T-helper 2 cell (primary cell): ENCODE results near the gene PHIP.
"Not testable (repeated sequence)": the region's sequence is repeated elsewhere in the genome, so short reads cannot be mapped to it uniquely, and the experiment has no call there.

ENCODE experiments used
- DNase-seq, 5 experiments: peaks; one replicate each; pipeline versions ENCODE4 v3.0.0 to v3.0.0-alpha.2; 2012 to 2022

PHIP gene

DNA sequence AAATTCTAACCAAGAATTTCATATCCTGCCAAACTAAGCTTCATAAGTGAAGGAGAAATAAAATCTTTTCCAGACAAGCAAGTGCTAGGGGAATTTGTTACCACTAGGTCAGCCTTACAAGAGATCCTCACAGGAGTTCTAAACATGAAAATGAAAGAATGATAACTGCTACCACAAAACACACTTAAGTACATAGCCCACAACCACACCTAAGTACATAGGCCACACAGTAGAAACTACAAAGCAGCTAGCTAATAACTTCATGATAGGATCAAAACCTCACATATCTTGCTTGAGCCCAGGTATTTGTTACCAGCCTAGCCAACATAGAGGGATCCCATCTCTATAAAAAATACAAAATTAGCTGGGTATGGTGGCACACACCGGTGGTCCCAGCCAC is 160.3 kb downstream of the PHIP start:
- peak in 1 of 5 experiments; percentile 26 for DNase-seq

DNA sequence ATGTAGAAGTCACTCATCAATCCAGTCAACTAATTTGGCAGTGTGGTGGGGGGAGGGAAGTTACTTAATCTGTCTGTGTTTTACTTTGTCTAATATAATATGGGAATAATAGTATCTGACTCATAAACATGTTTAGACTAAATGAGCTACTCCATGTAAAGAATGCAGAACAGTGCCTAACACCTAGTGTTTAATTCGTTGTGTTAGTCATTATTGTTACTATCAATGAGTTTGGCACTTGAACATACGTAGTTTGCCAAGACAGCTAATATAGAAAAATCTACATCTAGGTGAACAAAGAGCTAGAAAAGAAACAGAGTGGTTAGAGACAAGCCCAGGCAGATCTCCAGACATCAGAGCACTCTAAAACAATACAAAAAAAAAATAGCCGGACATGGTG is 161.6 kb downstream of the PHIP start:
- DNase-seq, result no peak

- DNase-seq, result no peak
Measured at GRCh38 chr6:78911218-78911940, 166.7 kb downstream of the PHIP start.

DNA sequence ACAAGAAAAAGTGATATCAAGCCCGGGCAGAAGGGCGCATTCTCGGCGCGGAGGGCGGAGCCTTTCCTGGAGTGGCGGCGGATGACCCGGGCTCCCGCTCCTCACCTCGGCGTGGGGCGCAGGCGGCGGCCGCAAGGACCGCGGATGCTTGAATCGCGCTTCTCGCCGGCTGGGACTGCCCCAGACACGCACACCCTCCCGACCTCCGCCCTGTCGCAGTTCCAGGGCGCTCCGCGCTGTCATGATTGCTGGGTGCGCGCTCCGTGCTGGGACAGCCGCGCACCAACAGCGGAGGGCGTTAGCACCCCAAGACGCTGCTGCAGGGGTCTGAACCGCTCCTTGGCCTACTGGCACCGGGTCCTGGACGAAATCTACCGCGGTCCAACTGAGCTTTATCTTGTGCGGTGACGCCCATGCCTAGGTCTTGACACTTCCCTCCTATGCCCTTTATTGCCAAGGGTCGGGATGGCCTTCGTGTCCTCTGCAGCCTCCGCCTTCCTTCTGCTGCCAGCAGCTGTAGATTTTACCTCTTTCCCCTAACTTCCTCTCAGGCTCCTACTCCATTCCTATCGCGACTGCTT is 167.4 kb downstream of the PHIP start:
- peak in 1 of 5 experiments; percentile 47 for DNase-seq

GRCh38 chr6:78910010-78910409 is 168.0 kb downstream of the PHIP start:
- DNase-seq, result no peak

GRCh38 chr6:78909391-78909790 is 168.7 kb downstream of the PHIP start:
- no peak for DNase-seq

- DNase-seq, result no peak
Measured at GRCh38 chr6:78908621-78909020, 169.4 kb downstream of the PHIP start.

GRCh38 chr6:78896227-78896626 is 181.8 kb downstream of the PHIP start:
- no peak for DNase-seq

- not testable (repeated sequence) for DNase-seq
Measured at GRCh38 chr6:78889901-78890300, 188.2 kb downstream of the PHIP start.
